Measurements from ENCODE around the gene NLRP1.

NLRP1 gene

GRCh38 chr17:5607946-5608345 is 23.6 kb upstream of the NLRP1 start:
- in situ Hi-C loops (cut with MboI; ENCODE audit: low sequenced_read_pairs) = no loop called here
- H3K27me3 ChIP-seq (ENCODE audit: low read depth) = 0 out of 2 replicates have a peak, but pooled peaks cover 3% of the 10 kb centered on the region
- H3K4me1 ChIP-seq = no peaks in the 10 kb centered on the region
- H3K9me3 ChIP-seq = no peaks in the 10 kb centered on the region
- DNase-seq (ENCODE audit: low spot score in 2 of 2) = no peak
- no peak overlapping the region for H3K4me3 ChIP-seq
- H3K36me3 ChIP-seq (replicated peaks) = no peaks in the 10 kb centered on the region

GRCh38 chr17:5605452-5605851 is 21.1 kb upstream of the NLRP1 start:
- H3K4me3 ChIP-seq = no peak overlapping the region
- DNase-seq (ENCODE audit: low spot score in 2 of 2) = no peak
- no peaks in the 10 kb centered on the region for H3K9me3 ChIP-seq
- no peaks in the 10 kb centered on the region for H3K36me3 ChIP-seq (replicated peaks)
- peaks cover 4% of the 10 kb centered on the region; the same call in 1 of the 2 replicates for H3K27me3 ChIP-seq (ENCODE audit: low read depth)
- in situ Hi-C loops (cut with MboI; ENCODE audit: low sequenced_read_pairs) = no loop called here
- H3K4me1 ChIP-seq = no peaks in the 10 kb centered on the region

- Histone ChIP-seq H3K4me1 (no peaks in the 10 kb centered on the region), H3K27me3 (ENCODE audit: low read depth) (peaks cover 20% of the 10 kb centered on the region), H3K36me3 (replicated peaks) (no peaks in the 10 kb centered on the region), H3K4me3 (no peak overlapping the region), H3K9me3 (no peaks in the 10 kb centered on the region)
- DNase-seq (ENCODE audit: low spot score in 2 of 2) = no peak
- in situ Hi-C loops (cut with MboI; ENCODE audit: low sequenced_read_pairs) = no loop called here
Measured at GRCh38 chr17:5600041-5600440, 15.7 kb upstream of the NLRP1 start.

- Histone ChIP-seq H3K4me1 (no peaks in the 10 kb centered on the region), H3K4me3 (no peak overlapping the region), H3K9me3 (no peaks in the 10 kb centered on the region), H3K36me3 (replicated peaks) (no peaks in the 10 kb centered on the region), H3K27me3 (ENCODE audit: low read depth) (peaks cover 20% of the 10 kb centered on the region)
- in situ Hi-C loops (cut with MboI; ENCODE audit: low sequenced_read_pairs) = no loop called here
- no peak for DNase-seq (ENCODE audit: low spot score in 2 of 2)
Measured at GRCh38 chr17:5598457-5598856, 14.1 kb upstream of the NLRP1 start.

DNA sequence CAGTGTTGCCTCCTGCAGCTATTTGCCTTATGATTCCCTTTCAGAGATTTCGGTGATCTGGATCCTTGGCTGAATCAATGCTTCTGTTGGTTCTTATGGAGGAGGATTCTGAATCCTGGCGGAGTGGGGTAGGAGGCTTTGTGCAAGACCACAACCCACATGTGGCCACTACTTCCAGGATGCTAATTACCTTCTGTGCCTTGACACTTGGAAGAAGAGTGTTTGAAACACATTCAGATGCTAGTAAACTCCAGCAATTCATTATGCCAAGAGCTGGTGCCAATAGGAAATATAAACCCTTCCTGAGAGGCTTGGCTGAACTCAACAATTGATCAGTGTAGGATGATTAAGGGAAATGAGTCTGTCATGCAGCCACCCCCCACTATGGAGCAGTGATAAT is 12.1 kb upstream of the NLRP1 start:
- no peaks in the 10 kb centered on the region for H3K4me1 ChIP-seq
- DNase-seq (ENCODE audit: low spot score in 2 of 2) = no peak
- no peaks in the 10 kb centered on the region for H3K36me3 ChIP-seq (replicated peaks)
- H3K4me3 ChIP-seq = no peak overlapping the region
- in situ Hi-C loops (cut with MboI; ENCODE audit: low sequenced_read_pairs) = no loop called here
- peaks cover 20% of the 10 kb centered on the region for H3K27me3 ChIP-seq (ENCODE audit: low read depth)
- H3K9me3 ChIP-seq = no peaks in the 10 kb centered on the region

DNA sequence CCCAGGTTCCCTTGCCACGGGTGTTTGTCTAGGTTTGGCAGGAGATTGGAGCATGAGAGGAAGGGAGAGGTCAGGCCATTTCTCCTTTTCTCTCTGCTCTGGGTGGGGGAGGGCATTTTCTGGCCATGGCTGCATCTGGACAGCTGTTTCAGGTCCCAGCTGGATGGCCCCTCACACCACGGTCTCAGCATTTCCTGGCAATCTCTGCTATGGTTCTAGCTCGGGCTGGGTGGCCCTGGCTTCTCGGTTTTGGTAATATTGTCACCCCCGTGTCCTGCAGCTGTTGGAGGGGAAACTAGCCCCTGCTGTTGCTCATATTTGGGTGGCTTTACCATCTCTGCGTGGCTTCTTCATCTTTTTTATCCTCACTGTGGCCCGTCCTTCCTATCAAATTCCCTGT is 11.5 kb upstream of the NLRP1 start:
- Histone ChIP-seq H3K4me3 (no peak overlapping the region), H3K27me3 (ENCODE audit: low read depth) (peaks cover 20% of the 10 kb centered on the region), H3K4me1 (no peaks in the 10 kb centered on the region), H3K9me3 (no peaks in the 10 kb centered on the region), H3K36me3 (replicated peaks) (no peaks in the 10 kb centered on the region)
- DNase-seq (ENCODE audit: low spot score in 2 of 2) = no peak
- in situ Hi-C loops (cut with MboI; ENCODE audit: low sequenced_read_pairs) = no loop called here

GRCh38 chr17:5592382-5592781 is 8.1 kb upstream of the NLRP1 start:
- H3K27me3 ChIP-seq (ENCODE audit: low read depth) = peaks cover 18% of the 10 kb centered on the region
- in situ Hi-C loops (cut with MboI; ENCODE audit: low sequenced_read_pairs) = no loop called here
- DNase-seq (ENCODE audit: low spot score in 2 of 2) = peak in 1 of 2 experiments; percentile 38
- H3K9me3 ChIP-seq = no peaks in the 10 kb centered on the region
- H3K4me3 ChIP-seq = no peak overlapping the region
- no peaks in the 10 kb centered on the region for H3K36me3 ChIP-seq (replicated peaks)
- H3K4me1 ChIP-seq = no peaks in the 10 kb centered on the region

DNA sequence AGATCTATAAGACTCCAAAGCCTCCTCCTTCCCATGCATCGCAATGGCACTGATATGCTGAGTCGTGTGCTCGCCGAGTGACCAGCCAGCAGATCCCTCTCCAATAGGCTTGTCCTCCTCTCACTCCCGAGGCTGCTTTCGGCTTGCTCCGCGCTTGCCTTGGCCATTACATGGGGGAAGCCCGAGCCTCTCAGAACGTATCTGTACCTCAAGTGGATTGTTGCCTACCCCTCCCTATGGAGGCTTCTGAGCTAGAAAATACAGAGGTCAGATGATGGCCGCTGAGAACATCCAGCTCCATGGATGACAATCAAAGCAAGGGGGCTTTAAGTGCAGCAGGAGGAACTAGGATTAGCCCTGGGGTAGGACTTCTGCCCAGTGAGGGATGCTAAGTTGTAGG is 7.7 kb upstream of the NLRP1 start:
- H3K4me1 ChIP-seq = no peaks in the 10 kb centered on the region
- H3K4me3 ChIP-seq = no peak overlapping the region
- H3K36me3 ChIP-seq (replicated peaks) = no peaks in the 10 kb centered on the region
- peaks cover 18% of the 10 kb centered on the region for H3K27me3 ChIP-seq (ENCODE audit: low read depth)
- H3K9me3 ChIP-seq = no peaks in the 10 kb centered on the region
- in situ Hi-C loops (cut with MboI; ENCODE audit: low sequenced_read_pairs) = no loop called here
- DNase-seq (ENCODE audit: low spot score in 2 of 2) = no peak

DNA sequence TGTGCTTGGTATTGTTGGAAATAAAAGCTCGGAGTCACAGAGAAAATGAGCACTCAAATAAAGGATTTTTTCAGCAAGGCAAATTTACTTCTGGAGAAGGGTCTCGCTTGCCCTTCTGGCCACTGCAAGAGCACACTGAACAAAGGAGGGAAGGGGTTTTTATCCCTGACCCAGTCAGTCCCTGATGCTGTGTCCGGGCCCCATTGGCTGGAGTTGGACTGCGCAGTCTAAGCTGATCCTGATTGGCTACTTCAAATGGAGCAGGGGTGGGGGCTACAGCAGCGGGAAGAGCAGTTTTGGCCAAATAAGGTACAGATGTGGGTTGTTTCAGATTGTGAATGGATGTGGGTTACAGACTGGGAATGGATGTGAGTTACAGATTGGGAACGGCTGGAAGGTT is 4.3 kb upstream of the NLRP1 start:
- Histone ChIP-seq H3K4me1 (no peaks in the 10 kb centered on the region), H3K4me3 (no peak overlapping the region), H3K27me3 (ENCODE audit: low read depth) (0 out of 2 replicates have a peak, but pooled peaks cover under 1% of the 10 kb centered on the region), H3K9me3 (no peaks in the 10 kb centered on the region), H3K36me3 (replicated peaks) (no peaks in the 10 kb centered on the region)
- in situ Hi-C loops (cut with MboI; ENCODE audit: low sequenced_read_pairs) = loop anchor here (5.0 kb wide), 1 partner anchor 834 kb away; no protein-coding TSS in a partner anchor
- DNase-seq (ENCODE audit: low spot score in 2 of 2) = no peak

GRCh38 chr17:5587438-5588032 is 3.2 kb upstream of the NLRP1 start:
- in situ Hi-C loops (cut with MboI; ENCODE audit: low sequenced_read_pairs) = loop anchor here (5.0 kb wide), 1 partner anchor 835 kb away; no protein-coding TSS in a partner anchor
- DNase-seq (ENCODE audit: low spot score in 2 of 2) = peak; percentile 54 to 70
- Histone ChIP-seq H3K27me3 (ENCODE audit: low read depth) (no peaks in the 10 kb centered on the region), H3K4me1 (no peaks in the 10 kb centered on the region), H3K4me3 (no peak overlapping the region), H3K9me3 (no peaks in the 10 kb centered on the region), H3K36me3 (replicated peaks) (no peaks in the 10 kb centered on the region)

GRCh38 chr17:5585836-5586521 is 1.7 kb upstream of the NLRP1 start:
- in situ Hi-C loops (cut with MboI; ENCODE audit: low sequenced_read_pairs) = loop anchor here (5.0 kb wide), 1 partner anchor 836 kb away; no protein-coding TSS in a partner anchor
- Histone ChIP-seq H3K4me1 (no peaks in the 10 kb centered on the region), H3K36me3 (replicated peaks) (no peaks in the 10 kb centered on the region), H3K4me3 (no peak overlapping the region), H3K27me3 (ENCODE audit: low read depth) (no peaks in the 10 kb centered on the region), H3K9me3 (no peaks in the 10 kb centered on the region)
- no peak for DNase-seq (ENCODE audit: low spot score in 2 of 2)

DNA sequence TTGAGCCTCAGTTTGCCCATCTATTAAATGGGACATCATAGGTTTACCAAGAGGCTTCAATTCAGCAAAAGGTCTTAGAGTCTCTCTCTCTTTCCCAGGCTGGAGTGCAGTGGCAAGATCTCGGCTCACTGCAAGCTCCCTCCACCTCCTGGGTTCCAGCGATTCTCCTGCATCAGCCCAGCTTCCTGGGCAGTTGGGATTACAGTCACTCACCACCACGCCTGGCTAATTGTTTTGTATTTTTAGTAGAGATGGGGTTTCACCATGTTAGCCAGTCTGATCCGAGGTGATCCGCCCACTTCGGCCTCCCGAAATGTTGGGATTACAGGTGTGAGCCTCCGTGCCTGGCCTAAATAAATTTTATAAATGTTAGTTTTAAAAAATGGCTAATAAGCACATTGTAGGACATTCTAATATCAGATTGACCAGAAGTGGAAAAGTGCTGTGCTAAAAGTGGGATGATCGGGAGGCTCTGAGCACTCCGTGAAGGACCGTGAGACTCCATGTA is 1.0 kb upstream of the NLRP1 start:
- Histone ChIP-seq H3K9me3 (no peaks in the 10 kb centered on the region), H3K36me3 (replicated peaks) (no peaks in the 10 kb centered on the region), H3K4me1 (no peaks in the 10 kb centered on the region), H3K4me3 (no peak overlapping the region), H3K27me3 (ENCODE audit: low read depth) (no peaks in the 10 kb centered on the region)
- DNase-seq (ENCODE audit: low spot score in 2 of 2) = no peak
- in situ Hi-C loops (cut with MboI; ENCODE audit: low sequenced_read_pairs) = loop anchor here (5.0 kb wide), 1 partner anchor 837 kb away; no protein-coding TSS in a partner anchor

DNA sequence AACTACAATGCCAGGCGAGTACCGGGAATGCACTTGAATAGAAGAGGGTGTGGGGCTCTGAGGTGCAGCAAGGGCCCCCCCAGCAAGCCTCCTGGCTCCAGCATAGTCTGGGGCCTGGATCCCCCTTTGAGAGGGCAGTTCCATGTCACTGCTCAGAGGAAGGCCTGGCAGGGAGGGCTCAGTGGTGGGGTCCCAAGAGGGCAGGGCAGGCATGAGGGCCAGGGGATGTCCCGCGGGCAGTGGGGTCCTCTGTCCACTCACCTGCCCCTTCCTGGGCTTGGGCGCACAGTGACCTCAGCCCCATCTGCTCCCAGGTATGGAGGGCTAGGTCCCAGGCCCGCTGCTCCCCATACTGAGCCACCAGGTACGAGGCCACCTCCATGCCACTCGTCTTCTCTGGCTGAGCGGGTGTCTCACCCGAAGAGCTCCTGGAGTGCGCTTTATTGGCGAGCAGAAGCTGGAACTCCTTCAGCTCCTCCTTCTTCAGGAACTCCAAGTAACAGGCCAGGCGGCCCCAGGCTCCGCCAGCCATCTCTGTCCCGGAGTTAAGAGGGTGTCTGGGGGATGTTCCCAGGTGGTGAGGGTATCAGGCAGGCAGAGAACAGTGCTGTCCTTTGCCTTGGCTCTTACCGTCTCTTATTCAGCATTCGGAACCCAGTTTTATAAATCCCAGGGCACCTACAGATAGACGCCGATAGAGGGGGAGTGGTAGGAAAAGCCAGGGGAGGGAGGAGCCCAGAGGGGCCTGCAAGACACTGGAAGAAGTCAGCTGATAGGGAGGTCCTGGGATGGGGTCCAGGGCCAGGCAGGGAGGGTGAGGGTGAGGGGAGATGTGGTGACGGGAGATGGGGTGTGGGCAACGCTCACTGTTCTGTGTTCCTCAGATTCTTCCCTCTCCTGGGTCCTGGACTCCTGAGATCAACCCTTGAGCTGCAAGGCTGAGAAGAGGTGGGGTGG is 605 bp downstream of the NLRP1 start:
- H3K4me3 ChIP-seq = no peak overlapping the region

More for the DNA sequence above, 605 bp downstream of the NLRP1 start:
- Histone ChIP-seq H3K9me3 (no peaks in the 10 kb centered on the region), H3K27me3 (ENCODE audit: low read depth) (no peaks in the 10 kb centered on the region), H3K4me1 (no peaks in the 10 kb centered on the region), H3K36me3 (replicated peaks) (no peaks in the 10 kb centered on the region)
- no peak for DNase-seq (ENCODE audit: low spot score in 2 of 2)
- in situ Hi-C loops (cut with MboI; ENCODE audit: low sequenced_read_pairs) = no loop called here
